Measurements from ENCODE around the gene SCYGR2.

- TF ChIP-seq POLR2A (IDR thresholded peaks at IDR 0.05; ENCODE audit: low read depth, low read length), result no peak
- no peak for TF ChIP-seq POLR2AphosphoS5 (IDR thresholded peaks at IDR 0.05; ENCODE audit: low read depth, low read length)
- TF ChIP-seq POU2F2 (IDR thresholded peaks at IDR 0.05; ENCODE audit: low read depth, low read length), result no peak
Measured at GRCh38 chr2:227630322-227630721, 31.6 kb downstream of the SCYGR2 start.

Measured in GM12891 (cell line).